ENCODE results near the gene BCL6.

Gene BCL6

GRCh38 chr3:187758318-187758955 is 13.2 kb upstream of the BCL6 start:
- DNase-seq: no peak

- no peak for DNase-seq
Measured at GRCh38 chr3:187753516-187753915, 8.2 kb upstream of the BCL6 start.

DNA sequence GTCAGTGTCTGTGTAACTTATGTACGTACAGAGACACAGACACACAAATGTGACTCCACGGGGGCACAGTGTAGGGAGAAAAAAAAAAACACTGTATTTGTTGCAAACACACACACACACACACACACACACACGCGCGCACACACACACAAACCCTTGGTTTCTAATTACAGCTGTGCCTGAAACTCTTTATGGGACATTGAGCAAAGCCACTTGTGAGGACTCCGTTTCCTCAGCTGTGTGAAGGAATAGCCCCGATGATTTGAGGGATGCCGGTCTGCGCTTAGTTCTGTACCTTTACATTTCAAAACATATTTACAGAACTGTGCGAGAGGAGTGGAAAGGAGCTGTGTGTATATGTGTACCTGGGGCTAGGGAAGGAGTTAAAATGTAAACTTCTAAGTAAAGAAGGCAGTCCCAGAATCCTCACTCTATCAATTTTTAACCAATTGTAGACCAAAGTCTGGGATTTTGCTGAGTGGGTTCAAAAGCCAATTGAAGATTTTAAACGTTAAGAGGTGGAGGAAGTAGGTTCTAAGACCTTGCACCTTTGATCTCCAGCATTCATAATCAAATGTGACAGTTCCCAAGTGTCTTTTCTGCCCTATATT is 5.3 kb upstream of the BCL6 start:
- no peak for DNase-seq

DNA sequence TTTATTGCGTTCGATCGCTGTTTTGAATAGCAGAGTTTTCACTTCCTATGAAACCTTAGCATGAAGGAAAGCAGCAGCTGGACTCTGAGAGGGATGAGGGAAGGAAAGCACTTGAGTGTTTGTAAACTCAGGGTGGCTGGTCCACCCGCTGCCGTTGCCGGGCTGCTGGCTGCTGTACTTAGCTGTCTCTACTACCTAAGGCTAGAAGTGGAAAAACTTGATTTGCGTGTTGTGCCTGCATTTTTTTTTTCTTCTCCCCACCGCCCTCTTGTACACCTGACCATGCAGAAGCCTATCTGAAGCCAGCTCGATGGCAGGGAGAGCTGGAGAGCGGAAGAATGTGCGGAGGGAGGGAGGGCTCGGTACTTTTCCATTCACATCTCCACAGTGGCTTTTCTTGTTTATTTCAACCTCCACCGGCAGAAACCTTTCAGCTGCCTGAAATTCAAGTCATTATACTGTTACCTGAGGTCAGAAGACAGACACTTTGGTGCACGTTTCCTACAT is 4.8 kb upstream of the BCL6 start:
- DNase-seq: no peak

- peak; percentile 91 for DNase-seq
Measured at GRCh38 chr3:187748050-187748481, 2.8 kb upstream of the BCL6 start.

DNA sequence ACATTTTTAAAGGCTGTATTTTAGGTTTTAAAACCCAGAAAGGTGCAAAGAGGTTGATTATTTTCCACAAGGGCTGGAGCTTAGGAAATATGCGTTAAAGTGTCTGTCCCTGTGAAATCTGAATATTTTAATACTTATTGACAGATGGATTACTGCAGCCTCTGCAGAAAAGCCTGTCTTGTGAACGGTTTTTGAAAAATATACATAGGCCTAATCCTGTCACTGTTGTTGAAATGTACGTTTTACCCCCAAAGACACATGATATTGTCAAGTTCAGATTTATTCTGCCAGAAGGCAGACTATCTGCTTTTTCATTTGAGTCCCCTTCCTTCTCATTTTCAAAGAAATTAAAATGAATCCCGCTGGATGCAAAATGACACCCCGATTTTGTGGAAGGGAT is 2.2 kb upstream of the BCL6 start:
- DNase-seq: no peak

GRCh38 chr3:187746442-187747281 is 1.4 kb upstream of the BCL6 start:
- no peak for DNase-seq

DNA sequence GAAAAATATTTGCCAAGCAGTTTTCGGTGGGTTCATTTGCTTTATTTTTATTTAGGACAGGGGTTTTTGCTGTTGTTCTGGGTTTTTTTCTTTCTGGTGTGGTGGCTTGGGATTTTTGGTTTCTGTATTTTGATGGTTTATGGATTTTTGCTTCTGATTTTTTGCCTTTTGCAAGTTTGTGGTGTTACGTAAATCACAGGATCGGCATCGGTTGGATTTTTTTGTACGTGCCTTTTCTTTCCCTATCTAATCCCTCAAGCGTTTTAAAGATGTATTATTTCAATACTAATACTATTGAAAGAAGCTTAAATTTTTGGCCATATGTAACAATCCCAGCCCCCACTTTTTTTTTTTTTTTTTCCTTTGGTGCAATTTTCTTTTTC is 782 bp upstream of the BCL6 start:
- DNase-seq: no peak

- DNase-seq: peak; percentile 57
Measured at GRCh38 chr3:187744169-187745151, 808 bp downstream of the BCL6 start.

- peak; percentile 59 for DNase-seq
Measured at GRCh38 chr3:187743195-187744141, 1.8 kb downstream of the BCL6 start.

DNA sequence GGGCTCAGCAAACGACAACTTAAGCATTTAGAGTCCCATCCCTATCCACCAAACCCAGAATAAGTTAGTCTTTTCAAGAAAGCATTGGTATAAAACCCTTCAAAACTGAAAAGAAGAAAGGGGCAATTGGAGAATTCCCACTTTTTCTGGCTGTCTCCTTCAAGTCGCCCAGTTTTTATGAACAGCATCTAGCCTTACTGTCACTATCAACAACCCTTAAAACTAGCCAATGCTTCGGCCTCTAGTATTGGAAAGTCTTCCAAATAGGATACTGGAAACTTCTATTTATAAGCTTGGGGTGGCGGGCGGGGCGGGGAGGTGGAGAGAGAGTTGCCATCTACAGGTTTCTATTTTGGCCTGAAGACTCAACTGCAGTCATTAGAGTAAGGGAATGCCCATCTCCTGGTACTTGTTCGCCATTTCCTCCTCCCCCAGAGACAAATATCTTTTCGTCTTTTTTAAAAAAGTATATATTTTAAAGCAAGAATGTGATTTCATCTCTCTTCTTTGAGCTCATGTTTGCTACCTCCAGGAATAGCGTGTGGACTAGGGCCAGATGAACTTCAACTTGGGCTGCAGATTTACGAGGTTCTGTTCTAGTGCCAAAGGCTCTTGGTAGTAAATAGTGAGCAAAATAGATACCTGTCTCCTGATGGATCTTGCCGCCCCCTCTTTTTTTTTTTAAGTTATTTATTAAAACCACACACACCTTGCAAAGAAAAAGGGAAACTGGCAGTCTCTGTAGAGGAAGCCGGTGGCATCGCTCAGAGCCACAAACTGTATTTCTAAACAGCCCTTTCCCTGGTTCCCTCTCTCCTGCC is 2.7 kb downstream of the BCL6 start:
- DNase-seq: no peak

GRCh38 chr3:187741403-187742350 is 3.6 kb downstream of the BCL6 start:
- DNase-seq: peak; percentile 76

GRCh38 chr3:187740421-187741399 is 4.6 kb downstream of the BCL6 start:
- DNase-seq: peak; percentile 74

GRCh38 chr3:187739561-187740332 is 5.5 kb downstream of the BCL6 start:
- peak; percentile 81 for DNase-seq

- peak; percentile 38 for DNase-seq
Measured at GRCh38 chr3:187739094-187739560, 6.1 kb downstream of the BCL6 start.

DNA sequence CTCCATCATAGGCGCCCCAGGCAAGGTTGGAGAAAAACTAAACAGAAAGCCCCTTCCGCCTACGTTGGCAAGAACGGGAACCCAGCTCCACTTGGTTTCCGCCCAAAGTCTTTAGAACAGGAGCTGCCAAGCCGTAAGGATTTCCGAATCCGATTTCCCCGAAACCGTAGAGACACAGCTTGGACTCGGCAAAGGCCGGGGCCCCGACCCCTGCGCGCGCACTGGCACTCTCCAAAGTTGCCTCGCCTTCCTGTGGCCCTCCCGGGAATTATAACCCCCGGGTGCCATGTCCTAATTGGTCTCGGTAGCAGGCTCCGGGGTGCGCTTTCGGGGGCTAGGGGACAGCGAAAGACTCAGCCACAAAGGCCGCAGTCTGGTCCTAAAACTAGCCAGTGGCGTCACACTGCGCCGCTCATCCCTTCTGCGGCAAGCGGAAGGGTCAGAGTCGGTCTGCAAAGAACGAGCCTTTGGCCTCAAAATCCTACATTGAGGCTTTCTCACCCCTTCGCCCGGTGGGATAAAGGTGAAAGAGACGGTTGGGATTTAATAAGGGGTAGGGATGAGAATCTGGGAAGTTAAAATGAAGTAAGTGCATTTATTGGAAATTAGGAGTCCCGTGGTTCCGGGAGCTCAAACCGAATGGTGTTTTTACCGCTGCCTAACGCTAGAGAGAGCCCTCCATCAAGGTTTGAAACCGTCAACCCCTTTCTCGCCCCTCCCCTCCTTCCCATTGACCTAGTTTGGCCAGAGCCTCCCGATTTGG is 6.8 kb downstream of the BCL6 start:
- peak; percentile 63 for DNase-seq

DNA sequence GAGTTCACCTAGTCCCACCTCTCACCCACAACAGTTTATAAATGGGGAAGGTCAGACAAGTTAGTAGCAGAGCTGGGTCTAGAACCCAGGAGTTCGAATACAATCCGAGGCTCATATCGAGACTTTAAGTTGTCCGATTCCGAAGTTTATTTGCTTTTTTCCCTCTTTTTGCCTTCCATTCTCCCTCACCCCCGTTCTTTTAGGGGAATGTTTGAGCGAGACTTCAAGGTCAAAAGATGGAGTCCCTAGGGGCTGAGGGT is 7.3 kb downstream of the BCL6 start:
- DNase-seq: no peak

Data from activated CD8-positive, alpha-beta memory T cell treated with anti-CD3 and anti-CD28 coated beads, Interleukin-2, amount 50 U/mL, for 4 hours (primary cell).